Lower leg skin (tissue), 4 donors: ENCODE measurements around the gene HDAC1. TPM values are rescaled to one million over a fixed set of nuclear protein-coding genes. Genes with fewer than 3 reads are reported as not detected.

ENCODE experiments used
- DNase-seq, 2 donors: peaks; one replicate each; pipeline ENCODE4 v3.0.0-alpha.2; 2019; ENCODE audit warnings: low spot score in 2 of 2
- H3K4me3 ChIP-seq: fragments of 200-600 bp; sonication (generic); 2 replicates; pipeline ENCODE4 v1.5.1; 2017; ENCODE audit warnings: mild to moderate bottlenecking, low read depth; ENCODE audit not compliant: poor library complexity, severe bottlenecking
- CTCF ChIP-seq, 3 donors: fragments of 450-650 bp; IDR thresholded peaks; one replicate each; pipeline ENCODE4 v1.5.1; 2016; ENCODE audit warnings: antibody characterized with exemption in 3 of 3, mild to moderate bottlenecking in 3 of 3, moderate library complexity in 2 of 3
- POLR2A ChIP-seq, 2 donors: fragments of 450-650 bp; IDR thresholded peaks; one replicate each; pipeline ENCODE4 v1.6.1; 2016 to 2017; ENCODE audit warnings: antibody characterized with exemption in 2 of 2, mild to moderate bottlenecking in 1 of 2, moderate library complexity in 1 of 2
- WGBS, 2 donors: methylation state at CpG; one replicate each; pipeline ENCODE4 v1.1.5; 2018; 5-methylcytosine and 5-hydroxymethylcytosine counted together
- intact Hi-C: fragments of 100-400 bp; cut with DNase I; formaldehyde crosslinking; loops from one replicate; pipeline ENCODE4 v1.15.0; 2023; ENCODE audit warnings: low total_unique reads
- total RNA-seq, 4 donors: library from RNA; depleted of rRNA; stranded (reverse); fragments of >200 nt; gene quantifications; one replicate each; pipeline ENCODE4 v1.1.0, GENCODE V29; 2016

HDAC1 gene
- total RNA-seq, 4 donors from 2014 or later: 45.7 to 53.9 (median 47.9) TPM

- H3K4me3 ChIP-seq: no peak overlapping the region
- intact Hi-C loops: no loop called here
- TF ChIP-seq POLR2A (IDR thresholded peaks at IDR 0.05) (no peak), CTCF (IDR thresholded peaks at IDR 0.05) (no peak)
- DNase-seq: no peak
- 66 to 76% methylated on average over 3 of the region's 3 CpGs for WGBS, 2 donors
Observed at GRCh38 chr1:32358435-32358834, 66.6 kb downstream of the HDAC1 start.

GRCh38 chr1:32361308-32361673 is 69.4 kb downstream of the HDAC1 start:
- H3K4me3 ChIP-seq: no peak overlapping the region
- WGBS, 2 donors: 45 to 46% methylated on average over 24 to 34 of the region's 35 CpGs
- DNase-seq: no peak
- TF ChIP-seq POLR2A (IDR thresholded peaks at IDR 0.05): no peak
- TF ChIP-seq CTCF (IDR thresholded peaks at IDR 0.05): no peak
- intact Hi-C loops: no loop called here

GRCh38 chr1:32361674-32362473 is 70.0 kb downstream of the HDAC1 start:
- WGBS, 2 donors: 0 to 2% methylated on average over 13 to 67 of the region's 91 CpGs
- peak in 1 of 2 donors; percentile 90 for DNase-seq

DNA sequence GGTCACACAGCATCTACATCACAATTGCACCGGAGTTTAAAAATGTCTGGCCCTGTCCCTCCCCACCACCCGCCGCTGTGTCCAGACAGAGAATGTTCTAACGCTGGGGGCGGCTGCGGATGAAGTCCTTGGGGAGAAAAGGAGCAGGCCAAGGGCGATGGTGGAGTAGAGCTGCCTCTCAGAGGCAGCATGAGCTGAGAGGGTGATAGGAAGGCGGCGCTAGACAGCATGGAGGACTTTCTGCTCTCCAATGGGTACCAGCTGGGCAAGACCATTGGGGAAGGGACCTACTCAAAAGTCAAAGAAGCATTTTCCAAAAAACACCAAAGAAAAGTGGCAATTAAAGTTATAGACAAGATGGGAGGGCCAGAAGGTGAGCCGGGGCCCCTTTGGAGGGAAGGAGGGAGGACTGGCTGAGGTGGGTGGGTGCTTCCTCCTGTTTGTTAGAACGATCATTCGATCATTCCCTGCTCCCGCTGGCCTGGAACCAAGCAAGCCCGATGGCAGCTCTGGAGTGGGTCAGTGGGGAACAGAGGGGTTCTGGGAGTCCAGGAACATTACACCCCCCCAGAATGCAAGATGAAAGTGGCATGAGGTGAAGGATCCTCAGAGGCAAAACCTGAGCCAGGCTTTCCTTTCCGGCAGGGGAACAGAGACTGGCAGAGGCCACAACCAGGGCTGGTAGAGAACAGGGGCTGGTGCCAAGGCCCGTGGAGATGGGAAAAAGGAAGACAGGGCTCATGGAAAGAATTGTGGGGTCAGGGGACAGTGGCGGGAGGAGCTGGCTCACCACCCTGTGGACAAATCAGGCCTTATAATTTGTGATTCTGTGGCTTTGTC is 70.8 kb downstream of the HDAC1 start, which contains the start of the genes FAM229A and TSSK3:
Gene FAM229A (minus strand): TSS at position 12 of the 840 bp plus-strand sequence. CDS start 394 bp downstream, outside the sequence.
Gene TSSK3 (plus strand): TSS at position 66 of the 840 bp plus-strand sequence. CDS start 163 bp downstream, at position 229.
- TF ChIP-seq POLR2A (IDR thresholded peaks at IDR 0.05) (no peak), CTCF (IDR thresholded peaks at IDR 0.05) (no peak)
- no peak within 1 kb of the TSS for H3K4me3 ChIP-seq
- intact Hi-C loops: no loop called here
- 75 to 82% methylated on average over 17 of the region's 17 CpGs for WGBS, 2 donors
- DNase-seq: no peak

More at GRCh38 chr1:32361674-32362473, 70.0 kb downstream of the HDAC1 start:
- TF ChIP-seq CTCF (IDR thresholded peaks at IDR 0.05) (no peak), POLR2A (IDR thresholded peaks at IDR 0.05) (no peak)
- intact Hi-C loops: no loop called here
- no peak overlapping the region for H3K4me3 ChIP-seq

- intact Hi-C loops: no loop called here
- WGBS, 2 donors: 67 to 69% methylated on average over 10 to 12 of the region's 12 CpGs
- TF ChIP-seq CTCF (IDR thresholded peaks at IDR 0.05) (no peak), POLR2A (IDR thresholded peaks at IDR 0.05) (no peak)
- H3K4me3 ChIP-seq: no peak overlapping the region
- DNase-seq: no peak
Observed at GRCh38 chr1:32363713-32364112, 71.8 kb downstream of the HDAC1 start.
